ENCODE results near the gene RGR. TPM values are rescaled to one million over a fixed set of nuclear protein-coding genes. Genes with fewer than 3 reads are reported as not detected.

The RGR gene
- total and polyA plus RNA-seq, 4 experiments from 2014 or later, result not detected

GRCh38 chr10:84288151-84288550, 43.3 kb downstream of the RGR start:
- ChIA-PET CTCF (ENCODE audit: partially characterized antibody) (no interaction called here), POLR2A (ENCODE audit: partially characterized antibody) (interaction anchor here (0.6 kb wide), 1 partner anchor 125 kb away, joined by 4 read pairs; no protein-coding TSS in a partner anchor)
- Histone ChIP-seq H3K4me1 (ENCODE audit: insufficient read depth, low read length) (no peaks in the 10 kb centered on the region), H3K9me3 (ENCODE audit: control insufficient read depth in 1 of 2, low read length in 2 of 2) (no peaks in the 10 kb centered on the region), H3K4me3 (ENCODE audit: low read length in 2 of 2) (no peak overlapping the region), H3K36me3 (ENCODE audit: insufficient read depth, low read length) (no peaks in the 10 kb centered on the region), H3K27ac (ENCODE audit: low read depth, low read length) (no peak overlapping the region), H3K27me3 (ENCODE audit: insufficient read depth, low read length) (no peaks in the 10 kb centered on the region)
- Mint-ChIP-seq H3K4me3 (no peak overlapping the region), H3K27ac (no peak overlapping the region), H3K36me3 (no peaks in the 10 kb centered on the region), H3K4me1 (no peaks in the 10 kb centered on the region), H3K27me3 (peaks cover 0 to 2% of the 10 kb centered on the region in 2 donors), H3K9me3 (peaks cover 0 to 1% (median 0%) of the 10 kb centered on the region in 8 donors)
- DNase-seq, result no peak
- intact Hi-C loops (cut with micrococcal nuclease), result no loop called here

DNA sequence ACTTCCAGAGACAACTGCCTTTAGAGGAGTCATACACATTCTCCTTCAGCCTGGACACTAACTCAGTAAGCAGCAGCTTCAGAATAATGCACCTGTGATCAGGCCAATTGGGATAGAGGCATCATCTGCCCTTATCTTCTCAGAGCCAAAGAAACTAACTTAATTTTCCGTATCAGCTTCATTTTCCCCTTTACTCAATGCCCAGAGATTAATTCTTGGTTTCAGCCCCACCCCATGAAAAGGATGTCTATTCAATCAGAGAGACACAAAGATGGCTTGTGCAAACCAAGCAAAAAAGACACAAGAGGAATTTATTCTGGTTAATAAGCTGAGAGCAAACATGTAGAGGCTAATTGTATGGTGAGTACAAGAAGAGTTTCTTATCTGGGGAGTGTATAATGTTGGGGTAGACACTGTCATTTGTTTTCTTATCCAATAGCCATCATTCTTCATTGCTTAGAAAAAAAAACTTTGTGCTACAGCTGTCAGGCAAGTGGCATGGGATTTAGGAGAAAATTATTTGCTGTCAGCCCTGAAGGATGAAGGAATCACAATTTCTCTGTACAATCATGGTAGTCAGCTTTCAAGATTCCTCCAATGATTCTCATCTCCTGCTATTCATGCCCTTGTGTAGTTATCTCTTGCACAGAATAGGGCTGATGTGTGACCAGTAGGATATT, 44.8 kb downstream of the RGR start:
- Mint-ChIP-seq H3K9me3 (peaks cover 0 to 1% (median 0%) of the 10 kb centered on the region in 8 donors), H3K36me3 (no peaks in the 10 kb centered on the region), H3K27ac (no peak overlapping the region), H3K4me3 (no peak overlapping the region), H3K4me1 (peaks cover 3 to 7% (median 4%) of the 10 kb centered on the region in 4 donors), H3K27me3 (peaks cover 0 to 2% of the 10 kb centered on the region in 2 donors)
- no peaks in the 10 kb centered on the region for H3K9me3 ChIP-seq (ENCODE audit: control insufficient read depth in 1 of 2, low read length in 2 of 2)
- no peaks in the 10 kb centered on the region for H3K36me3 ChIP-seq (ENCODE audit: insufficient read depth, low read length)
- CTCF ChIA-PET (ENCODE audit: partially characterized antibody), result interaction anchor here (1.2 kb wide), 1 partner anchor 10 kb away, joined by 3 read pairs; no protein-coding TSS in a partner anchor
- H3K4me3 ChIP-seq (ENCODE audit: low read length in 2 of 2), result no peak overlapping the region
- intact Hi-C loops (cut with micrococcal nuclease), result no loop called here
- no peak overlapping the region for H3K27ac ChIP-seq (ENCODE audit: low read depth, low read length)
- POLR2A ChIA-PET (ENCODE audit: partially characterized antibody), result no interaction called here
- DNase-seq, result no peak
- H3K27me3 ChIP-seq (ENCODE audit: insufficient read depth, low read length), result no peaks in the 10 kb centered on the region
- no peaks in the 10 kb centered on the region for H3K4me1 ChIP-seq (ENCODE audit: insufficient read depth, low read length)

DNA sequence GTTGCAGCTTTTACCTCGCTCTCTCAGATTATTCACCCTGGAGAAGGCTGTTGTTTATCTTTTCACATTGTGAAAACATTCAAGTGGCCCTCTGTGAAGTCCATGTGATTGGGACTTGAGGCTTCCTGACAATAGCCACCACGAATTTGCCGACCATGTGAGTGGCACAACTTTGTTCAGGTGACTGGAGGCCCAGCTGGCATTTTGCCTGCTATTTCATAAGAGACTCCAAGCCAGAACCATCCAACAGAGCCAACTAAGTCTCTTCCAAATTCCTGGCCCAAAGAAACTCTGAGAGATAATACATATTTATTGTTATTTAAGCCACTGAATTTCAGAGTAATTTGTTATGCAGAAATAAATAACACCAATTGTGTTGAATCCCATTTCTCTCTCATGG, 45.4 kb downstream of the RGR start:
- Histone ChIP-seq H3K36me3 (ENCODE audit: insufficient read depth, low read length) (no peaks in the 10 kb centered on the region), H3K27ac (ENCODE audit: low read depth, low read length) (no peak overlapping the region), H3K4me1 (ENCODE audit: insufficient read depth, low read length) (no peaks in the 10 kb centered on the region), H3K27me3 (ENCODE audit: insufficient read depth, low read length) (no peaks in the 10 kb centered on the region), H3K9me3 (ENCODE audit: control insufficient read depth in 1 of 2, low read length in 2 of 2) (no peaks in the 10 kb centered on the region), H3K4me3 (ENCODE audit: low read length in 2 of 2) (no peak overlapping the region)
- peaks cover 3 to 7% (median 4%) of the 10 kb centered on the region in 4 donors for H3K4me1 Mint-ChIP-seq
- ChIA-PET CTCF (ENCODE audit: partially characterized antibody) (interaction anchor here (1.2 kb wide), 1 partner anchor 9 kb away, joined by 3 read pairs; no protein-coding TSS in a partner anchor), POLR2A (ENCODE audit: partially characterized antibody) (no interaction called here)
- H3K27me3 Mint-ChIP-seq, result peaks cover 0 to 2% of the 10 kb centered on the region in 2 donors
- intact Hi-C loops (cut with micrococcal nuclease), result no loop called here
- peaks cover 0 to 1% (median 0%) of the 10 kb centered on the region in 8 donors for H3K9me3 Mint-ChIP-seq
- DNase-seq, result no peak
- no peak overlapping the region for H3K4me3 Mint-ChIP-seq
- no peaks in the 10 kb centered on the region for H3K36me3 Mint-ChIP-seq
- no peak overlapping the region for H3K27ac Mint-ChIP-seq

DNA sequence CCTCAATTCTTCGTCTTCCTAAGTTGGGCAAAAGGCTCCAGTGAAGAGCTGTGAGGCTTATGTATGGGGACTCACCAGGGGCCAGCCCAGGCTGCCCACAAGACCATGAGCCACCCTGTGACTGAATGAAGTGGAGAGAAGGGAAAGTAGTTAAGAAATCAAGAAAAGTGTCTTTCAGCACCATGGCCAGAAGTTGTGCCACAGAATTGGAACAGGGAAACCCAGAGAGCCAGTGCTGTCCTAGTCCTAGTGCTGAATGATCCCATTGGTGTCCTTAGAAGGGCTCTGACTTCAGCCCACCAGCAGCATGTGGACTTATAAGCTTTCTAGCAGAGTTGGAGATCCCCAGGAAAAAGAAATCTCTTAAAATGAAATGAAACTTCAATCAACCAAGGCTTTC, 46.5 kb downstream of the RGR start:
- H3K9me3 ChIP-seq (ENCODE audit: control insufficient read depth in 1 of 2, low read length in 2 of 2), result no peaks in the 10 kb centered on the region

DNA sequence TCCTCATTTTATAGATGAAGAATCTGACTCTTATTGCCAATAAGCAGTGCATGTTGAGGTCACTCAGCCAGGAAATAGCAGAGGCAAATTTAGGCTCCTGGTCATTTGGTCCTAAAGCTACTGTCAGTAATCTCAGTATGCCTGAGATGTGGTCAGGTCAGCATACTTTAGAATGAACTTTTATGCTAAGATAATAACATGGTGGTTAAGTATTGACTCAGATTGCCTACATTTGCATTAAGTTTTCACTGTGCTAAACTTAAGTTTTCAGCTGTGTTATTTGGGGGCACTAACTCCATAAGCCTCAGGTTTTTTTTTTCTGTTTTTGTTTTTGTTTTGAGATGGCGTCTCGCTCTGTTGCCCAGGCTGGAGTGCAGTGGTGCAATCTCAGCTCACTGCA, 47.6 kb downstream of the RGR start:
- H3K27ac Mint-ChIP-seq, result no peak overlapping the region

More for the DNA sequence above, 46.5 kb downstream of the RGR start:
- intact Hi-C loops (cut with micrococcal nuclease), result no loop called here
- ChIA-PET POLR2A (ENCODE audit: partially characterized antibody) (no interaction called here), CTCF (ENCODE audit: partially characterized antibody) (interaction anchor here (1.0 kb wide), 1 partner anchor 24 kb away, joined by 3 read pairs; no protein-coding TSS in a partner anchor)
- DNase-seq, result no peak
- Histone ChIP-seq H3K4me1 (ENCODE audit: insufficient read depth, low read length) (no peaks in the 10 kb centered on the region), H3K27ac (ENCODE audit: low read depth, low read length) (no peak overlapping the region), H3K36me3 (ENCODE audit: insufficient read depth, low read length) (no peaks in the 10 kb centered on the region), H3K27me3 (ENCODE audit: insufficient read depth, low read length) (no peaks in the 10 kb centered on the region), H3K4me3 (ENCODE audit: low read length in 2 of 2) (no peak overlapping the region)
- peaks cover 0 to 1% (median 0%) of the 10 kb centered on the region in 8 donors for H3K9me3 Mint-ChIP-seq
- H3K27me3 Mint-ChIP-seq, result peaks cover 0 to 2% of the 10 kb centered on the region in 2 donors
- H3K27ac Mint-ChIP-seq, result no peak overlapping the region
- no peaks in the 10 kb centered on the region for H3K36me3 Mint-ChIP-seq
- H3K4me3 Mint-ChIP-seq, result no peak overlapping the region
- H3K4me1 Mint-ChIP-seq, result peaks cover 3 to 7% (median 4%) of the 10 kb centered on the region in 4 donors

DNA sequence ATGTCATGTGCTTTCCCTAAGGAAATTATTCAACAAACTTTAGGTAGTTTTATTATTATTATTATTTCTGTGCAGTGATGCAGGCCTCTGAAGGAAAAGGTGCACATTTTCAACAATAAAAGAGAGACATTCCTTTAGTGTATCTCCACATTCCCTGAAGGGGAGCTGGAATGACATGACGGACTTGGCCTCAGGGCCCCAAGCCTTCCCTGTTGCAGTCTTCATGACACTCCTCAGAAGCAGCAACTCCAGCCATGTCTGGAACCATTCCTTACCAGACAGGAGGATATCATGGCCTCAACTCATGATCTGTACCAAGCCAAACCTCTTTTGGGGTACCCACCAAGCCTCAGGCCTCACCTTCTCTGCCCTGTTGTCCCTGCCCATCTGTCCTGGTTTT, 48.3 kb downstream of the RGR start:
- H3K4me1 ChIP-seq (ENCODE audit: insufficient read depth, low read length), result no peaks in the 10 kb centered on the region
- no peaks in the 10 kb centered on the region for H3K36me3 ChIP-seq (ENCODE audit: insufficient read depth, low read length)
- POLR2A ChIA-PET (ENCODE audit: partially characterized antibody), result no interaction called here
- DNase-seq, result no peak
- H3K4me3 ChIP-seq (ENCODE audit: low read length in 2 of 2), result no peak overlapping the region
- H3K27ac ChIP-seq (ENCODE audit: low read depth, low read length), result no peak overlapping the region
- Mint-ChIP-seq H3K4me1 (peaks cover 3 to 7% (median 4%) of the 10 kb centered on the region in 4 donors), H3K4me3 (no peak overlapping the region), H3K27ac (no peak overlapping the region), H3K27me3 (no peaks in the 10 kb centered on the region), H3K9me3 (no peaks in the 10 kb centered on the region), H3K36me3 (no peaks in the 10 kb centered on the region)
- H3K9me3 ChIP-seq (ENCODE audit: control insufficient read depth in 1 of 2, low read length in 2 of 2), result no peaks in the 10 kb centered on the region
- CTCF ChIA-PET (ENCODE audit: partially characterized antibody), result interaction anchor here (1.1 kb wide), 1 partner anchor 244 kb away, joined by 6 read pairs; no protein-coding TSS in a partner anchor
- intact Hi-C loops (cut with micrococcal nuclease), result no loop called here
- no peaks in the 10 kb centered on the region for H3K27me3 ChIP-seq (ENCODE audit: insufficient read depth, low read length)

More for the DNA sequence above, 47.6 kb downstream of the RGR start:
- POLR2A ChIA-PET (ENCODE audit: partially characterized antibody), result no interaction called here
- Mint-ChIP-seq H3K4me1 (peaks cover 3 to 7% (median 4%) of the 10 kb centered on the region in 4 donors), H3K9me3 (peaks cover 0 to 1% (median 0%) of the 10 kb centered on the region in 8 donors), H3K4me3 (no peak overlapping the region), H3K27me3 (peaks cover 0 to 2% of the 10 kb centered on the region in 2 donors), H3K36me3 (no peaks in the 10 kb centered on the region)
- H3K27ac ChIP-seq (ENCODE audit: low read depth, low read length), result no peak overlapping the region
- intact Hi-C loops (cut with micrococcal nuclease), result no loop called here
- no peaks in the 10 kb centered on the region for H3K36me3 ChIP-seq (ENCODE audit: insufficient read depth, low read length)
- no peaks in the 10 kb centered on the region for H3K4me1 ChIP-seq (ENCODE audit: insufficient read depth, low read length)
- CTCF ChIA-PET (ENCODE audit: partially characterized antibody), result interaction anchor here (1.0 kb wide), 1 partner anchor 25 kb away, joined by 3 read pairs; no protein-coding TSS in a partner anchor
- H3K27me3 ChIP-seq (ENCODE audit: insufficient read depth, low read length), result no peaks in the 10 kb centered on the region
- H3K4me3 ChIP-seq (ENCODE audit: low read length in 2 of 2), result no peak overlapping the region
- DNase-seq, result no peak
- no peaks in the 10 kb centered on the region for H3K9me3 ChIP-seq (ENCODE audit: control insufficient read depth in 1 of 2, low read length in 2 of 2)

- H3K9me3 Mint-ChIP-seq, result no peaks in the 10 kb centered on the region
- Histone ChIP-seq H3K36me3 (ENCODE audit: insufficient read depth, low read length) (no peaks in the 10 kb centered on the region), H3K27ac (ENCODE audit: low read depth, low read length) (no peak overlapping the region), H3K4me1 (ENCODE audit: insufficient read depth, low read length) (no peaks in the 10 kb centered on the region), H3K9me3 (ENCODE audit: control insufficient read depth in 1 of 2, low read length in 2 of 2) (no peaks in the 10 kb centered on the region), H3K27me3 (ENCODE audit: insufficient read depth, low read length) (no peaks in the 10 kb centered on the region), H3K4me3 (ENCODE audit: low read length in 2 of 2) (no peak overlapping the region)
- intact Hi-C loops (cut with micrococcal nuclease), result no loop called here
- H3K4me1 Mint-ChIP-seq, result peaks cover 3 to 7% (median 4%) of the 10 kb centered on the region in 4 donors
- ChIA-PET CTCF (ENCODE audit: partially characterized antibody) (interaction anchor here (1.1 kb wide), 1 partner anchor 244 kb away, joined by 6 read pairs; no protein-coding TSS in a partner anchor), POLR2A (ENCODE audit: partially characterized antibody) (no interaction called here)
- H3K4me3 Mint-ChIP-seq, result no peak overlapping the region
- no peak overlapping the region for H3K27ac Mint-ChIP-seq
- no peak for DNase-seq
- no peaks in the 10 kb centered on the region for H3K27me3 Mint-ChIP-seq
- no peaks in the 10 kb centered on the region for H3K36me3 Mint-ChIP-seq
Observed at GRCh38 chr10:84293574-84294016, 48.7 kb downstream of the RGR start.

All from CD4-positive, alpha-beta memory T cell (primary cell).